Neural crest cell (in vitro differentiated cells): ENCODE results near the gene KCNJ3. TPM values are rescaled to one million over a fixed set of nuclear protein-coding genes. Genes with fewer than 3 reads are reported as not detected.

ENCODE experiments used
- DNase-seq: peaks from one replicate; pipeline ENCODE4 v3.0.0; 2021; ENCODE audit warnings: low read depth, mixed read lengths, low spot score
- H3K27ac Mint-ChIP-seq: one replicate; pipeline ENCODE4 v1.8.0; 2021; ENCODE audit warnings: mild to moderate bottlenecking, mixed read lengths; ENCODE audit not compliant: unreplicated experiment
- H3K27me3 Mint-ChIP-seq: 2 replicates; pipeline ENCODE4 v1.8.0; 2021; ENCODE audit warnings: low read depth, mild to moderate bottlenecking, mixed read lengths
- H3K36me3 Mint-ChIP-seq: 2 replicates; pipeline ENCODE4 v1.8.0; 2021; ENCODE audit warnings: low read depth, mild to moderate bottlenecking, mixed read lengths
- H3K4me1 Mint-ChIP-seq: 2 replicates; pipeline ENCODE4 v1.8.0; 2021; ENCODE audit warnings: mixed read lengths
- H3K4me3 Mint-ChIP-seq: one replicate; pipeline ENCODE4 v1.8.0; 2021; ENCODE audit warnings: mild to moderate bottlenecking, mixed read lengths
- H3K9me3 Mint-ChIP-seq: 2 replicates; pipeline ENCODE4 v1.8.0; 2021; ENCODE audit warnings: mixed read lengths
- total RNA-seq: library from RNA; stranded (reverse); gene quantifications from 2 replicates; pipeline ENCODE4 v1.2.1, GENCODE V29; 2021
- TF ChIP-seq, protein P1 (sequence below): fragments of 200-600 bp; sonication (generic); conservative IDR thresholded peaks from 2 replicates; pipeline ENCODE4 v1.5.0; 2021; ENCODE audit warnings: antibody characterized with exemption, mild to moderate bottlenecking

KCNJ3 gene
- total RNA-seq, 1 donor from 2014 or later, result 0.05 TPM

DNA sequence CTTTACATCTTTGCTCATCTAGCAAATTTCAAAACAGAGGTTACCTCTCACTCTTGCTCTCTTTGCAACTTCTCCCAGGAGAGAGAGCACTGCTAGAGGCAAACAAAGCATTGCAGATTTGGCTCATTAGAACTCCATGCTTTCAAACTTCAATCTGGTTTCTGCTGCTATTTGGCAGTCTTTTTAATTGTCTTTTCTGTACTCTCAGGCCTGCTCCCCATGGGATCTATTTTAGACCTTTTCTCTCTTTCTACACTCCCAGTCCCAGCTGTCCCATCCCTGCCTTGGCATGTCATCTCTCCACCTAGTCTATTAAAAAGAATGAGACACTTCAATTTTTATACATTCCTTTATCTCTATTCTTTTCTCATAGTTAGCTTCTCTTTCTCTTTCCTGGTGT lies 15.2 kb downstream of the KCNJ3 start:
- Mint-ChIP-seq H3K4me3 (no peak overlapping the region), H3K27me3 (no peaks in the 10 kb centered on the region), H3K27ac (no peak overlapping the region), H3K4me1 (no peaks in the 10 kb centered on the region), H3K36me3 (no peaks in the 10 kb centered on the region), H3K9me3 (no peaks in the 10 kb centered on the region)
- no peak for DNase-seq
- TF ChIP-seq, protein P1, sequence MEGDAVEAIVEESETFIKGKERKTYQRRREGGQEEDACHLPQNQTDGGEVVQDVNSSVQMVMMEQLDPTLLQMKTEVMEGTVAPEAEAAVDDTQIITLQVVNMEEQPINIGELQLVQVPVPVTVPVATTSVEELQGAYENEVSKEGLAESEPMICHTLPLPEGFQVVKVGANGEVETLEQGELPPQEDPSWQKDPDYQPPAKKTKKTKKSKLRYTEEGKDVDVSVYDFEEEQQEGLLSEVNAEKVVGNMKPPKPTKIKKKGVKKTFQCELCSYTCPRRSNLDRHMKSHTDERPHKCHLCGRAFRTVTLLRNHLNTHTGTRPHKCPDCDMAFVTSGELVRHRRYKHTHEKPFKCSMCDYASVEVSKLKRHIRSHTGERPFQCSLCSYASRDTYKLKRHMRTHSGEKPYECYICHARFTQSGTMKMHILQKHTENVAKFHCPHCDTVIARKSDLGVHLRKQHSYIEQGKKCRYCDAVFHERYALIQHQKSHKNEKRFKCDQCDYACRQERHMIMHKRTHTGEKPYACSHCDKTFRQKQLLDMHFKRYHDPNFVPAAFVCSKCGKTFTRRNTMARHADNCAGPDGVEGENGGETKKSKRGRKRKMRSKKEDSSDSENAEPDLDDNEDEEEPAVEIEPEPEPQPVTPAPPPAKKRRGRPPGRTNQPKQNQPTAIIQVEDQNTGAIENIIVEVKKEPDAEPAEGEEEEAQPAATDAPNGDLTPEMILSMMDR, result no peak

DNA sequence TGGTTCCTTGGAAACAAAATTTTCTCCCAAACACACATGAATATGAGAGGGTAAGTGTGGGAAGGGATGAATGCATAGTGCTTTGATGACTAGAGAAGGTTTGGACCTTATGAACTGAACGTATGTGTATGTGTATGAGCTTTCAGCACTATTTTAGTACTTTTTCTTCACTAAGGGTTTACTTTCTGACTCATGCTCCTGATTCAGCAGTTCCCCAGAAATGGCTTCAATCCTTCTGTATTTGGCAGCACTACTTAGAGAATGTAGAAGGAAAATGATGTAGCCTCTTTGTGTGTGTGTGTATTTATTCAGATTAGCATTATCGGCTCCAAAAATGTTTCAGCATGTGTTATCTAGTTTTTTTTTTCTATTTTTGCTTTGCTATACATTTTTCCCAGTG lies 22.2 kb downstream of the KCNJ3 start:
- TF ChIP-seq, protein P1, result no peak
- DNase-seq, result no peak
- Mint-ChIP-seq H3K4me3 (no peak overlapping the region), H3K36me3 (no peaks in the 10 kb centered on the region), H3K27me3 (no peaks in the 10 kb centered on the region), H3K4me1 (no peaks in the 10 kb centered on the region), H3K27ac (no peak overlapping the region), H3K9me3 (no peaks in the 10 kb centered on the region)

DNA sequence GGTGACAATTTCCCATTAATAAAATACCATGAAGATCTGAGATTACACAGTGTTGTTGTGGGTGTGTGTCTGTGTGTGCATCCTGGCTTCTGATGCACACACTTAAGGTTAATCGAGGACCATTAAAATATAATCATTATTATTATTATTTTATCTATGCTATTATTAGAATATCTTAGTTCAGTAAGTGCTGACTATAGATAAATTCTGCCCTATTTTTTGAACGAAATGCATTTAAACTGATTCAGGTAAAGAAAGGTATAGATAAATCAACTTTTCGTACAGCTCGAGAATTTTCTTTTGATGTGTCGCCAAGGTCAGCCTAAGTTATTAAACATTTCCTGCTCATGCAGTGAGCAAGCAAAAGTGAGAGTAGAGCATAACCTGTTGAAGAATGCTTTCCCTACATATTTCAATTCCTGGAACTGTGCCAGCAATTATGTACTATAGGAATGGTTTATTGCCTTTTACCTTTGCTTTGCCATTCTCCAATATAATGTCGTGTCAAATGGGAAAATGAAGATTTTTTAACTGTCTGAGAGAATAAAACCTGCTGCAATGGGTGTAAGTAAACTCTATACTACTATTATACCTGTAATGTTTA lies 25.8 kb downstream of the KCNJ3 start:
- Mint-ChIP-seq H3K27ac (no peak overlapping the region), H3K4me1 (no peaks in the 10 kb centered on the region), H3K9me3 (no peaks in the 10 kb centered on the region), H3K36me3 (no peaks in the 10 kb centered on the region), H3K27me3 (no peaks in the 10 kb centered on the region), H3K4me3 (no peak overlapping the region)
- TF ChIP-seq, protein P1, result no peak
- no peak for DNase-seq

DNA sequence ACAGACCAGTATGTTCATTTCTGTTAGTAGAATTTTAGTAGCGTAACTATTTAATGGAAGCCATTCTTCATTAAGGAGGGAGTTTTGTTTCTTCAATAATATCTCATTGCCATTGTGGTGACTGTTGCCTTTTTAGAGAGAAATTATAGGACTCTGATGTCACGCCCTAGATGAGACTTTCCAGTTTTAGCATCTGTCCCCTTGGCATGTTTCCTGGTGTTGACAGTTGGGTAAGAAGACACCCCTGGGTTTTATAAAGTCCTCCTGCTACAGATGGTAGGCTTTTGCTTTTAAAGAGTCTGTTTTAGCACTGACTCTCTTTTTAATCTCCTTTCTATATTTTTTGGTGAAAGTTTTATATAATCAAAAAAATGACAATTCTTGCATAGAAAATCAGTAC lies 41.9 kb downstream of the KCNJ3 start:
- no peak overlapping the region for H3K27ac Mint-ChIP-seq
- TF ChIP-seq, protein P1, result no peak
- peaks cover 2% of the 10 kb centered on the region for H3K9me3 Mint-ChIP-seq
- no peaks in the 10 kb centered on the region for H3K36me3 Mint-ChIP-seq
- H3K27me3 Mint-ChIP-seq, result peaks cover 11% of the 10 kb centered on the region
- DNase-seq, result no peak
- no peaks in the 10 kb centered on the region for H3K4me1 Mint-ChIP-seq
- no peak overlapping the region for H3K4me3 Mint-ChIP-seq

DNA sequence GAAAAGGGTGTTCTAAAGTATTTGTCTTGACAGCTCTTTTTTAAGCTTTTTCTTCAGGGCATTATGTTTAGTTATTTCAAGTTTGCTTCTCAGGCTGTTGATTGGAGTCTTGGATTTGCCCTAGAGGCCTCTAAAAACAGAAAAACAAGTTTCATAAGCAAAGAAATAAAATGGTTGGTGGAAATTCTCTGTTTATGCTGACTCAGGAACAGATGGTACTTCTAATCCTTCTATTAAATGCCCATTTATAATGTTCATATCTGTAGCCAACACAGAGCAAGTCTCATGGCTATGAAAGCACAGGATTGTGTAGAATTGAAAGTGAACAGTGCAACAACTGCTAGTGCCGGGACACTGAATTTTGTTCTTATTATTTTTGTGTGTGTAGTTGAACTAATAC lies 60.4 kb downstream of the KCNJ3 start:
- TF ChIP-seq, protein P1, result no peak
- Mint-ChIP-seq H3K27me3 (no peaks in the 10 kb centered on the region), H3K36me3 (no peaks in the 10 kb centered on the region), H3K27ac (no peak overlapping the region), H3K4me1 (no peaks in the 10 kb centered on the region), H3K9me3 (no peaks in the 10 kb centered on the region), H3K4me3 (no peak overlapping the region)
- no peak for DNase-seq
